Caco-2 (cell line): ENCODE results near the gene IGSF22. TPM values are rescaled to one million over a fixed set of nuclear protein-coding genes. Genes with fewer than 3 reads are reported as not detected.

Experiments used
- BruUV-seq: library from RNA; stranded (reverse); fragments of 400-500 nt; replicated peaks from 2 replicates; lab custom pipeline; 2021; lab: Mats Ljungman, UMichigan
- CTCF ChIA-PET: fragments of 300-600 bp; sonication (Branson Sonifier 250); formaldehyde crosslinking; loops from one replicate; lab custom pipeline; 2022; ENCODE audit warnings: antibody characterized with exemption; lab: Charles Lee
- POLR2A ChIA-PET: fragments of 300-600 bp; sonication (Branson Sonifier 250); formaldehyde crosslinking; loops from one replicate; lab custom pipeline; 2022; ENCODE audit warnings: antibody characterized with exemption; lab: Charles Lee
- DNase-seq, 2 experiments: peaks; one replicate each; pipeline versions ENCODE4 v3.0.0 to v3.0.0-alpha.2; 2020 to 2022
- H3K27me3 ChIP-seq: replicated peaks from 2 replicates; pipeline ENCODE4 v1.6.0; 2011; ENCODE audit warnings: low read length; ENCODE audit not compliant: control insufficient read depth, insufficient read depth
- H3K36me3 ChIP-seq: 2 replicates; pipeline ENCODE4 v1.5.1; 2011; ENCODE audit warnings: low read length; ENCODE audit not compliant: control insufficient read depth, insufficient read depth
- H3K4me1 ChIP-seq: fragments of 250-450 bp; sonication (Bioruptor Pico); 2 replicates; pipeline ENCODE4 v1.5.1; 2020; ENCODE audit warnings: mild to moderate bottlenecking
- H3K4me3 ChIP-seq: 2 replicates; pipeline ENCODE4 v1.5.1; 2011; ENCODE audit warnings: low read depth, mild to moderate bottlenecking, control low read depth, low read length
- H3K9me3 ChIP-seq: fragments of 250-450 bp; sonication (Bioruptor Pico); 2 replicates; pipeline ENCODE4 v1.5.1; 2020; ENCODE audit warnings: mild to moderate bottlenecking, moderate library complexity
- H3K27ac Mint-ChIP-seq: one replicate; pipeline ENCODE4 v1.8.0; 2022; ENCODE audit warnings: mixed read lengths; ENCODE audit not compliant: unreplicated experiment
- H3K27me3 Mint-ChIP-seq: one replicate; pipeline ENCODE4 v1.8.0; 2022; ENCODE audit warnings: mixed read lengths; ENCODE audit not compliant: insufficient read depth, unreplicated experiment
- H3K36me3 Mint-ChIP-seq: one replicate; pipeline ENCODE4 v1.8.0; 2022; ENCODE audit warnings: mild to moderate bottlenecking, mixed read lengths; ENCODE audit not compliant: insufficient read depth, unreplicated experiment
- H3K4me1 Mint-ChIP-seq: one replicate; pipeline ENCODE4 v1.8.0; 2022; ENCODE audit warnings: low read depth, mixed read lengths; ENCODE audit not compliant: unreplicated experiment
- H3K4me3 Mint-ChIP-seq: one replicate; pipeline ENCODE4 v1.8.0; 2022; ENCODE audit warnings: mild to moderate bottlenecking, moderate library complexity, mixed read lengths; ENCODE audit not compliant: unreplicated experiment
- H3K9me3 Mint-ChIP-seq: one replicate; pipeline ENCODE4 v1.8.0; 2022; ENCODE audit warnings: mixed read lengths; ENCODE audit not compliant: unreplicated experiment
- intact Hi-C: fragments of 100-400 bp; cut with micrococcal nuclease; formaldehyde crosslinking; loops from one replicate; pipeline ENCODE4 v1.10.0; 2022; ENCODE audit not compliant: unreplicated experiment
- total RNA-seq: library from RNA; stranded (reverse); gene quantifications from 2 replicates; pipeline ENCODE4 v1.2.3, GENCODE V29; 2022
- TF ChIP-seq, protein P1 (sequence below), 2 experiments: fragments of 200-600 bp in 1 of 2; IDR thresholded peaks; 1 replicate in 1 of 2; 2 replicates in 1 of 2; pipeline versions ENCODE4 v1.5.1 to v1.8.0; 2011 to 2022; ENCODE audit warnings: antibody characterized with exemption in 1 of 2, control low read depth in 1 of 2, inconsistent platforms in 1 of 2, low read depth in 1 of 2, low read length in 1 of 2, mild to moderate bottlenecking in 1 of 2, moderate library complexity in 1 of 2; ENCODE audit not compliant: insufficient read depth in 1 of 2, severe bottlenecking in 1 of 2, unreplicated experiment in 1 of 2

Gene IGSF22
- total RNA-seq, 1 experiment from 2014 or later, result not detected

DNA sequence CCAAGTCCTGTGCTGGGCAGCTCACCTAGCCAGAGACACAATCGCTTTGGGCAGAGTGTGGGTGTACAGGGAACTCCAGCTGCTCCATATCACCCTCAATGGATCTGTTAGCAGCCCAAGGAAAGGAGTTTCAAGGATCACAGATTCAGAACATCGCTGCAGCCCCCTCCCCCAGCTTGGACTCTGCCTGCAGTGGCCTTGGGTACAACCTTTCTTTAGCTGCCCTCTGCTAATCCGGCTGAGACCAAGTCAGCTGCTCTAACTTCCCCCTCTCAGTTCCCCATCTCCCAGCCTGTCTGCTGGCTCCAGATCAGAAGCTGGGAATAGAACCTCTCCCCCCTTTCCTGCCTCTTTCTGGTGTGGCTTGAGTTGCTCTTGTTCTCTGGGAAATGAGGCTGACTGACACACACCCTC lies 26.1 kb downstream of the IGSF22 start:
- Histone ChIP-seq H3K4me3 (no peak overlapping the region), H3K36me3 (no peaks in the 10 kb centered on the region), H3K27me3 (peaks cover 1% of the 10 kb centered on the region), H3K4me1 (peaks cover 4% of the 10 kb centered on the region), H3K9me3 (no peaks in the 10 kb centered on the region)
- Mint-ChIP-seq H3K9me3 (no peaks in the 10 kb centered on the region), H3K4me3 (peak overlapping the region; percentile 68), H3K27ac (no peak overlapping the region), H3K36me3 (peaks cover 4% of the 10 kb centered on the region), H3K4me1 (peaks cover 8% of the 10 kb centered on the region), H3K27me3 (peaks cover 24% of the 10 kb centered on the region)
- CTCF ChIA-PET, result no interaction called here
- BruUV-seq, result no TSS peak
- POLR2A ChIA-PET, result no interaction called here
- intact Hi-C loops, result loop anchor here (2.0 kb wide), 1 partner anchor 65 kb away; no protein-coding TSS in a partner anchor
- TF ChIP-seq, protein P1, sequence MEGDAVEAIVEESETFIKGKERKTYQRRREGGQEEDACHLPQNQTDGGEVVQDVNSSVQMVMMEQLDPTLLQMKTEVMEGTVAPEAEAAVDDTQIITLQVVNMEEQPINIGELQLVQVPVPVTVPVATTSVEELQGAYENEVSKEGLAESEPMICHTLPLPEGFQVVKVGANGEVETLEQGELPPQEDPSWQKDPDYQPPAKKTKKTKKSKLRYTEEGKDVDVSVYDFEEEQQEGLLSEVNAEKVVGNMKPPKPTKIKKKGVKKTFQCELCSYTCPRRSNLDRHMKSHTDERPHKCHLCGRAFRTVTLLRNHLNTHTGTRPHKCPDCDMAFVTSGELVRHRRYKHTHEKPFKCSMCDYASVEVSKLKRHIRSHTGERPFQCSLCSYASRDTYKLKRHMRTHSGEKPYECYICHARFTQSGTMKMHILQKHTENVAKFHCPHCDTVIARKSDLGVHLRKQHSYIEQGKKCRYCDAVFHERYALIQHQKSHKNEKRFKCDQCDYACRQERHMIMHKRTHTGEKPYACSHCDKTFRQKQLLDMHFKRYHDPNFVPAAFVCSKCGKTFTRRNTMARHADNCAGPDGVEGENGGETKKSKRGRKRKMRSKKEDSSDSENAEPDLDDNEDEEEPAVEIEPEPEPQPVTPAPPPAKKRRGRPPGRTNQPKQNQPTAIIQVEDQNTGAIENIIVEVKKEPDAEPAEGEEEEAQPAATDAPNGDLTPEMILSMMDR (IDR thresholded peaks at IDR 0.05; ENCODE audit: insufficient read depth in 1 of 2, low read depth in 1 of 2, low read length in 1 of 2, severe bottlenecking in 1 of 2, unreplicated experiment in 1 of 2), result no peak
- no peak for DNase-seq

DNA sequence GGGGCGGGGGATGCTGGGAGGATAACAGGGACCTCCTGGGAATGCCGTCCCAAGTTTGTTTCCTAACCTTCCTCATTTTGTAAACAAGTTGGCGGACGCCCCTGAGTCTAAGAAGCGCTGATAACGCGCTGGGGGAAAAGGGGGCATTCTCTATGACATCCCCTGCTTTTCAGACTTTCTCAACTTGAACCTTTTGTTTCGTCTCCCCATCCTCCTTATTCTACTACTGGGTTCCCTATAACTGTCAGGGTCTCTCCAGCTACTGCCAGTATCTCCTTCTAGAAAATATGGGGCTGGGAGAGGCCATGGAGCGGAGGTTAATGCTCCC lies 26.8 kb downstream of the IGSF22 start:
- H3K36me3 ChIP-seq, result no peaks in the 10 kb centered on the region
- TF ChIP-seq, protein P1 (IDR thresholded peaks at IDR 0.05; ENCODE audit: insufficient read depth in 1 of 2, low read depth in 1 of 2, low read length in 1 of 2, severe bottlenecking in 1 of 2, unreplicated experiment in 1 of 2), result no peak
- no peak overlapping the region for H3K27ac Mint-ChIP-seq
- H3K4me3 Mint-ChIP-seq, result peak overlapping the region; percentile 68
- intact Hi-C loops, result loop anchor here (2.0 kb wide), 1 partner anchor 66 kb away; no protein-coding TSS in a partner anchor
- H3K4me3 ChIP-seq, result peak overlapping the region; percentile 60
- POLR2A ChIA-PET, result interaction anchor here (0.9 kb wide), 1 partner anchor 10 kb away, joined by 4 read pairs; no protein-coding TSS in a partner anchor
- H3K4me1 ChIP-seq, result peaks cover 4% of the 10 kb centered on the region
- peaks cover 5% of the 10 kb centered on the region for H3K4me1 Mint-ChIP-seq
- peaks cover 24% of the 10 kb centered on the region for H3K27me3 Mint-ChIP-seq
- no peaks in the 10 kb centered on the region for H3K9me3 ChIP-seq
- no TSS peak for BruUV-seq
- H3K27me3 ChIP-seq, result peaks cover 1% of the 10 kb centered on the region
- no peaks in the 10 kb centered on the region for H3K9me3 Mint-ChIP-seq
- CTCF ChIA-PET, result interaction anchor here (1.4 kb wide), 1 partner anchor 159 kb away, joined by 5 read pairs; no protein-coding TSS in a partner anchor
- DNase-seq, result no peak
- peaks cover 4% of the 10 kb centered on the region for H3K36me3 Mint-ChIP-seq

DNA sequence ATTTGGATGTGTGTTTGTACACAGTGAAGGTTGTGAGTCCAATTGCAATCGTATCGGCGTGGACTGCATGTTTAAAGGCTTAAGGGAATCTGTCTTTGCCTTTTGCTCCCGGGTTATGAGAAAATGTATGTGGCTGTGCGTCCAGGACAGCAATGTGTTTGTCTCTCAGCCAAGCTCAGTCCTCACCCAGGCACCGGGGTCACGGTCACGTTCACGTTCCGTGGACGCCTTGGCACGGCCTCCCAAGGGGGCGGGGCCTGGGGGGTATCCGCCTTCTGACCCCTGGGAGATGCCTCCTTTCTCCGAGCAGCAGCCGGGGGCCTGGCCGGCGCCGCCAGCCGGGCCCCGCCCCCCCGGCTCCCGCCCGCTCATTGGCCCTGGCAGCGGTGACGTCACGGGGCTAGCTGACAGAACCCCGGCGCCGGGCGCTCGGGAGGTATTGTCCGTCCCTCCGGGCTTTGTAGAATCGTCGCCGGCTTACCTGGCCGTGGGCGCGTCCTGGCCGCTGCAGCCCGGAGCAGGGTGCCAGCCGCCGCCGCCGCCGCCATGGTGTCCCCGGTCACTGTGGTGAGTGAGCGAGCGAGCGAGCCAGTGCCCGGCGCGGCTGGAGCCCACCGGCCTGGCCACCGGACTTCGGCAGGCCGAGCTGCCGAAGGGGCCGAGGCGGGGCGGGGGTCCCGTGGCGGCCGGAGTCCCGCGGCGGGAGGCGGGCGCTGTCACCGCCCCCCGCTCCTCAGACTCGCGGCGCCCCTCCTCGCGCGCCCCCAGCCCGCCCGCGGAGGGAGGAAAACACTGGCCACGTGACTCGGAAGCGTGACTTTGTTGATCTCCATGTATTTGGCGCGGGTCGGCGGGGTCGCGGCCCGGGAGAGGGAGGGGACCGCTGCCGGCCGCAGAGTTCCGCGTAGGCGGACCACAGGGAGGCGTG lies 27.4 kb downstream of the IGSF22 start, which contains the start of gene TMEM86A:
TMEM86A (plus strand) TSS at position 439 of the 928 bp plus-strand sequence; CDS start at position 547, 108 bp downstream.
- intact Hi-C loops, result loop anchor here (2.0 kb wide), 1 partner anchor 66 kb away; no protein-coding TSS in a partner anchor
- Histone ChIP-seq H3K9me3 (no peaks in the 10 kb centered on the region), H3K4me3 (peak within 1 kb of the TSS; percentile 60), H3K4me1 (peaks cover 4% of the 10 kb centered on the region), H3K27me3 (peaks cover 1% of the 10 kb centered on the region), H3K36me3 (no peaks in the 10 kb centered on the region)
- Mint-ChIP-seq H3K27me3 (peaks cover 23% of the 10 kb centered on the region), H3K36me3 (peaks cover 4% of the 10 kb centered on the region), H3K9me3 (no peaks in the 10 kb centered on the region), H3K27ac (no peak within 1 kb of the TSS), H3K4me1 (peaks cover 5% of the 10 kb centered on the region), H3K4me3 (peak within 1 kb of the TSS; percentile 68)
- peak; percentile 88 to 94 for DNase-seq
- BruUV-seq, result no TSS peak
- TF ChIP-seq, protein P1 (IDR thresholded peaks at IDR 0.05; ENCODE audit: insufficient read depth in 1 of 2, low read depth in 1 of 2, low read length in 1 of 2, severe bottlenecking in 1 of 2, unreplicated experiment in 1 of 2), result peak in 1 of 2 experiments; percentile 15
- POLR2A ChIA-PET, result interaction anchor here (0.7 to 0.9 kb wide), 2 partner anchors 9 to 211 kb away, joined by 3 to 4 read pairs; no protein-coding TSS in a partner anchor
- CTCF ChIA-PET, result interaction anchor here (0.6 to 1.4 kb wide), 3 partner anchors 146 to 303 kb away, joined by 3 to 5 read pairs (median 3); no protein-coding TSS in a partner anchor
